Ammon's horn (tissue), 1 donor: ENCODE results near the gene TWF2.

Source experiments
- DNase-seq: peaks from one replicate; pipeline ENCODE4 v3.0.0-alpha.2; 2016; ENCODE audit warnings: low spot score

Gene TWF2

GRCh38 chr3:52202384-52203077, 36.4 kb downstream of the TWF2 start:
- no peak for DNase-seq

GRCh38 chr3:52200981-52201679, 37.8 kb downstream of the TWF2 start:
- no peak for DNase-seq

GRCh38 chr3:52198643-52199608, 40.0 kb downstream of the TWF2 start:
- DNase-seq, result no peak

- DNase-seq, result peak; percentile 87
Observed at GRCh38 chr3:52197842-52198625, 40.9 kb downstream of the TWF2 start, which contains the start of gene ALAS1. Gene ALAS1, plus strand, starts transcription at chr3:52198160. Its CDS starts 1,082 bp downstream, at chr3:52199242.

- DNase-seq, result no peak
Observed at GRCh38 chr3:52197499-52197841, 41.5 kb downstream of the TWF2 start.

- DNase-seq, result no peak
Observed at GRCh38 chr3:52196977-52197376, 42.0 kb downstream of the TWF2 start.

- DNase-seq, result no peak
Observed at GRCh38 chr3:52195823-52196331, 43.1 kb downstream of the TWF2 start.

- no peak for DNase-seq
Observed at GRCh38 chr3:52195291-52195597, 43.7 kb downstream of the TWF2 start.

GRCh38 chr3:52194485-52195290, 44.3 kb downstream of the TWF2 start:
- no peak for DNase-seq

GRCh38 chr3:52193065-52193464, 45.9 kb downstream of the TWF2 start:
- DNase-seq, result peak; percentile 74

- DNase-seq, result no peak
Observed at GRCh38 chr3:52191663-52192062, 47.3 kb downstream of the TWF2 start.

- DNase-seq, result peak; percentile 69
Observed at GRCh38 chr3:52190294-52191074, 48.5 kb downstream of the TWF2 start.

- DNase-seq, result no peak
Observed at GRCh38 chr3:52188556-52188955, 50.4 kb downstream of the TWF2 start.

- DNase-seq, result no peak
Observed at GRCh38 chr3:52186729-52187128, 52.2 kb downstream of the TWF2 start.

GRCh38 chr3:52185837-52186236, 53.1 kb downstream of the TWF2 start:
- DNase-seq, result no peak

- no peak for DNase-seq
Observed at GRCh38 chr3:52185311-52185710, 53.6 kb downstream of the TWF2 start.

- no peak for DNase-seq
Observed at GRCh38 chr3:52184690-52185089, 54.3 kb downstream of the TWF2 start.

- no peak for DNase-seq
Observed at GRCh38 chr3:52183786-52184445, 55.0 kb downstream of the TWF2 start.

- DNase-seq, result no peak
Observed at GRCh38 chr3:52182691-52183090, 56.3 kb downstream of the TWF2 start.
